Activated CD4-positive, alpha-beta memory T cell treated with anti-CD3 and anti-CD28 coated beads, Interleukin-2, amount 10 ng/mL, durations not matched to agents 7 days and 5 days (primary cell): ENCODE results near the gene ADAM12. TPM values are rescaled to one million over a fixed set of nuclear protein-coding genes. Genes with fewer than 3 reads are reported as not detected.

ENCODE experiments used
- CTCF ChIA-PET: fragments of 350-600 bp; sonication (Branson Sonifier 250); formaldehyde crosslinking; loops from one replicate; lab custom pipeline; 2021; ENCODE audit warnings: antibody characterized with exemption, inconsistent platforms; lab: Charles Lee
- POLR2A ChIA-PET: fragments of 350-600 bp; sonication (Branson Sonifier 250); formaldehyde crosslinking; loops from one replicate; lab custom pipeline; 2021; ENCODE audit warnings: antibody characterized with exemption; lab: Charles Lee
- DNase-seq: peaks from one replicate; pipeline ENCODE4 v3.0.0-alpha.2; 2020
- H3K27ac Mint-ChIP-seq: one replicate; pipeline ENCODE4 v1.8.0; 2021; ENCODE audit warnings: mild to moderate bottlenecking, mixed read lengths
- H3K27me3 Mint-ChIP-seq: one replicate; pipeline ENCODE4 v1.8.0; 2021; ENCODE audit warnings: mixed read lengths
- H3K36me3 Mint-ChIP-seq: one replicate; pipeline ENCODE4 v1.8.0; 2021; ENCODE audit warnings: low read depth, mixed read lengths
- H3K4me1 Mint-ChIP-seq: one replicate; pipeline ENCODE4 v1.8.0; 2021; ENCODE audit warnings: mixed read lengths
- H3K4me3 Mint-ChIP-seq: one replicate; pipeline ENCODE4 v1.8.0; 2021; ENCODE audit warnings: mild to moderate bottlenecking, mixed read lengths
- H3K9me3 Mint-ChIP-seq: one replicate; pipeline ENCODE4 v1.8.0; 2021; ENCODE audit warnings: mixed read lengths
- total RNA-seq, 2 experiments: library from RNA; stranded (reverse); gene quantifications; one replicate each; pipeline ENCODE4 v1.2.3, GENCODE V29; 2021

The ADAM12 gene
- total RNA-seq, 2 experiments from 2014 or later = 1.2 to 1.3 TPM

GRCh38 chr10:126421756-126422256 lies 33.5 kb upstream of the ADAM12 start:
- DNase-seq = no peak
- no peak overlapping the region for H3K27ac Mint-ChIP-seq
- peaks cover 8% of the 10 kb centered on the region for H3K9me3 Mint-ChIP-seq
- H3K4me3 Mint-ChIP-seq = no peak overlapping the region
- no peaks in the 10 kb centered on the region for H3K36me3 Mint-ChIP-seq
- no peaks in the 10 kb centered on the region for H3K27me3 Mint-ChIP-seq
- POLR2A ChIA-PET = no interaction called here
- CTCF ChIA-PET = no interaction called here
- H3K4me1 Mint-ChIP-seq = peaks cover 1% of the 10 kb centered on the region

- ChIA-PET CTCF (no interaction called here), POLR2A (no interaction called here)
- Mint-ChIP-seq H3K4me3 (no peak overlapping the region), H3K9me3 (peaks cover 16% of the 10 kb centered on the region), H3K27me3 (no peaks in the 10 kb centered on the region), H3K27ac (no peak overlapping the region), H3K36me3 (no peaks in the 10 kb centered on the region), H3K4me1 (peaks cover 1% of the 10 kb centered on the region)
- DNase-seq = no peak
Measured at GRCh38 chr10:126420567-126421300, 32.5 kb upstream of the ADAM12 start.

DNA sequence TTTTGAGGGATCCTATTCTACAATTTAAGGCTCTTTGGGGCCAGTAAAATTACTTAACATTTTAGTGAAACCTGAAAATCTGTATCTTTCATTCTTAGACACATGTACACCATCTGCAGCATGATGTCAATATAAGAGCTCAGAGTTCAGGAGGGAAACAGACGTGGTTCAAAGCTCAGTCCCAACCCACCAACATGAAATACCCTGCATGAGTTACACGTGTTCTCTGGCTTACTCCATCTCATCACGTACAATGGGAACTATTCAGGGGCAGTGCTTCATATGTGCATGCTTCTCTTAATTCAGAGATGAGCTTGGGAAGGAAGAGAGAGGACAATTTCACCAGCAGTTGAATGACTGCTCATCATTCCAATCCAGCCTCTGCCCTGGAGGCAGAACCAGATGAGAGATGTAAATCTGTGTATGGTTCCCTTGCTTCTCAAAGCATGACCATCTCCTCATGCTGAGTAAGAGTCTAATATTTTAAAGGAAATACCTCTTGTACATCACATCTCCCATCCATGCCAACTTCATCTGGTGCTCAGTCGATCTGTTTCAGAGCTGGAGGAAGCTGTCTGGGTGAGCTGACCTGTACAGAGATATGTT lies 29.0 kb upstream of the ADAM12 start:
- peaks cover 17% of the 10 kb centered on the region for H3K9me3 Mint-ChIP-seq
- DNase-seq = no peak
- ChIA-PET POLR2A (no interaction called here), CTCF (no interaction called here)
- peaks cover 1% of the 10 kb centered on the region for H3K4me1 Mint-ChIP-seq
- H3K27me3 Mint-ChIP-seq = no peaks in the 10 kb centered on the region
- H3K4me3 Mint-ChIP-seq = no peak overlapping the region
- H3K27ac Mint-ChIP-seq = no peak overlapping the region
- no peaks in the 10 kb centered on the region for H3K36me3 Mint-ChIP-seq

DNA sequence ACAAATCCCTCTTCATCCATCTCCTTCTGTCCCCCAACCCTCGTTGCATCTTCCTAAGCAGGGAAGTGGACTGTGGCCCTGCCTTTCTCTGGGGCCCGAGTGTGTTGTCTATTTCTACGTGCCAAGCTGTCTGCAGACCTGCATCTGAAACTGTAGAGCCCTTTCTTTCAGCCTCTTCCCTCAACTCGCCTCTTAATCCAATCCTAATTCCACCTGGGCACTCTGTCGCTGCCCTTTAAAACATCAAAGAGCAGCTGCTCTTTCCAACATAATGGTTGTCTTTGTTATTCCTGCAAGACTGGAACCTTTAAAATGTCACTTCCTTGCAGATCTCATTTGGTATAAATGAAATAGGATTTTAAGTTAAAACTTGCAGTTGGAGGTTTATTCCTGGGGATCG lies 21.5 kb upstream of the ADAM12 start:
- no peak for DNase-seq
- Mint-ChIP-seq H3K4me1 (no peaks in the 10 kb centered on the region), H3K27me3 (no peaks in the 10 kb centered on the region), H3K27ac (no peak overlapping the region), H3K9me3 (peaks cover 3% of the 10 kb centered on the region), H3K36me3 (no peaks in the 10 kb centered on the region), H3K4me3 (no peak overlapping the region)
- ChIA-PET CTCF (no interaction called here), POLR2A (no interaction called here)

DNA sequence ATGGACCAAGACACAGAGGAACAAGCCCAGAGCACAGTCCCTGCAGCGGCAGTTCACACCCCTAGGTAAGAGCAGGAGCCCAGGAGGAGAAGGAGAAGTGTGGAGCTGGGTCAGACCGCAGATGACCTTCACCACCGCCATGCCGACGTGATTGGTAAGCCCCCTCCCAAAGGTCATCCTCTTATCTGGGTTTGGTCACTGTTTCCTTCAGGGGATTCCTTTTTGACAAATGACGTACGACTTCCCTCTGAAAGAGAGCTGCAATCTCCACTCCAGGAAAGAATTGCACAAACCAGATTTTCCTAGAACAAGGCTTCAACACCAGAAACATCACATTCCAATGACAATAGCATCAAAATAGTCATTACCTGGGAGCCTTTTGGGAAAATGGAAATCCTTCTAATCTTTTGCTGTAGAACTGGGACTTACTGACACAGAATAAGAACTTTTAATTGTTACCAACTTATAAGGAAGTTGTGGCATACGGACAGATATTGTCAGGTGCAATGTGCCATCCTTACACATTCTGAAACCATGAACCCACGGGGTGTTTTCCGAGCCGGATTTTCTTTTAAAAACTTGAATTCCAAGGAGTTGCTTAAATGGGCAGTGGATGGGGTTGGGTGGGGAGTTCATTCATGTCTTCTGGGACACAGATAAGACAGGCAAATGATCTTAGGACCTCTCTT lies 20.8 kb upstream of the ADAM12 start:
- no peak for DNase-seq
- ChIA-PET POLR2A (no interaction called here), CTCF (no interaction called here)
- no peaks in the 10 kb centered on the region for H3K36me3 Mint-ChIP-seq
- H3K9me3 Mint-ChIP-seq = no peaks in the 10 kb centered on the region
- H3K4me3 Mint-ChIP-seq = no peak overlapping the region
- H3K27me3 Mint-ChIP-seq = no peaks in the 10 kb centered on the region
- H3K27ac Mint-ChIP-seq = no peak overlapping the region
- no peaks in the 10 kb centered on the region for H3K4me1 Mint-ChIP-seq

DNA sequence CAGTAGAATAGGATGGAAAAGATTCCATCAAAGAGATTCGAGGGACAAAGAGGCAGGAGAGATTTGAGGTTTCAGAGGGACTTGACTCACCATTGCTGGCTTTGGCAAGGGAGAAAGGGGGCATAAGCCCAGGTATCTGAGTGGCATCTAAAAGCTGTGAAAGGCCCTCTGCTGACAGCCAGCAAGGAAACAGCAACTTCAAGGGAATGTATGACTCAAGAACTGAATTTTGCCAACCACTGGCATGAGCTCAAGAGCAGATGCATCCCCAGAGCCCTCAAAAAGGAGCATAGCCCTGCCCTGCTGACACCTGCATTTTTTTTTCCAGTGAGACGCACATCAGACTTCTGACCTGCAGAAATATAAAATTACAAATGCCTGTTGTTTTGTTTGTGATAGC lies 19.6 kb upstream of the ADAM12 start:
- H3K4me1 Mint-ChIP-seq = no peaks in the 10 kb centered on the region
- no peak overlapping the region for H3K27ac Mint-ChIP-seq
- H3K27me3 Mint-ChIP-seq = no peaks in the 10 kb centered on the region
- no peaks in the 10 kb centered on the region for H3K36me3 Mint-ChIP-seq
- H3K4me3 Mint-ChIP-seq = no peak overlapping the region
- no peaks in the 10 kb centered on the region for H3K9me3 Mint-ChIP-seq
- no peak for DNase-seq
- CTCF ChIA-PET = no interaction called here
- POLR2A ChIA-PET = no interaction called here

DNA sequence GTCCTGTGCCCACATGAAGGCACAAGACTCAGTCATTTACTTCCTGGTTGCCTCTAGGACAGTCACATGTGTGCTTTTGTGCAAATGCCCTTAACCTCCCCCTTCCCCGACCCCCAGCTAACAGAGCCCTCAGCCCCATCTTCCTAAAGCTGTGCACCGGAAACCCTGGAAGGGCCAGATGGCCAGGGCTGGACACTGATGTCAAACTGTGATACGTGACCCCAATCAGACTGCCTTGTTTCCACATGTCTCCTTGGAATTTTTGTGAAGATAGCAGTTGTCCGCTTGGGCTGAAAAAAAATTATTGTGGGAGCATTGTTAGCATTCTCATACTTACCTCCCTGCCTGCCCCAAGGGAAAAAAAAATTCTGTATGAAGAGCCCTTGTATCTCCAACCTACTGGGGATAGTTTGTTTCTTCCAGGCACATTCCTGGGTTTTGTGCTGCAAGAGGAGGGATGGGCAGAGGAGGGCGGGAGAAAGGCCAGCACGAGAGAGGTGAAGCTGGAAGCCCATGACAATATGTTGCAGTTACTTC lies 17.0 kb upstream of the ADAM12 start:
- ChIA-PET CTCF (no interaction called here), POLR2A (no interaction called here)
- Mint-ChIP-seq H3K36me3 (no peaks in the 10 kb centered on the region), H3K4me3 (no peak overlapping the region), H3K4me1 (no peaks in the 10 kb centered on the region), H3K9me3 (peaks cover 3% of the 10 kb centered on the region), H3K27me3 (no peaks in the 10 kb centered on the region), H3K27ac (no peak overlapping the region)
- DNase-seq = no peak

GRCh38 chr10:126402721-126403695 lies 14.7 kb upstream of the ADAM12 start:
- no peak overlapping the region for H3K4me3 Mint-ChIP-seq
- H3K9me3 Mint-ChIP-seq = peaks cover 3% of the 10 kb centered on the region
- ChIA-PET POLR2A (no interaction called here), CTCF (no interaction called here)
- no peak for DNase-seq
- no peaks in the 10 kb centered on the region for H3K36me3 Mint-ChIP-seq
- no peak overlapping the region for H3K27ac Mint-ChIP-seq
- peaks cover 1% of the 10 kb centered on the region for H3K4me1 Mint-ChIP-seq
- H3K27me3 Mint-ChIP-seq = no peaks in the 10 kb centered on the region

- no peak overlapping the region for H3K4me3 Mint-ChIP-seq
- H3K27me3 Mint-ChIP-seq = no peaks in the 10 kb centered on the region
- H3K4me1 Mint-ChIP-seq = peaks cover 1% of the 10 kb centered on the region
- H3K27ac Mint-ChIP-seq = no peak overlapping the region
- POLR2A ChIA-PET = no interaction called here
- DNase-seq = no peak
- CTCF ChIA-PET = no interaction called here
- H3K9me3 Mint-ChIP-seq = peaks cover 10% of the 10 kb centered on the region
- H3K36me3 Mint-ChIP-seq = no peaks in the 10 kb centered on the region
Measured at GRCh38 chr10:126400641-126401040, 12.4 kb upstream of the ADAM12 start.

- no peak overlapping the region for H3K4me3 Mint-ChIP-seq
- DNase-seq = no peak
- ChIA-PET CTCF (no interaction called here), POLR2A (no interaction called here)
- no peak overlapping the region for H3K27ac Mint-ChIP-seq
- H3K36me3 Mint-ChIP-seq = no peaks in the 10 kb centered on the region
- H3K9me3 Mint-ChIP-seq = peaks cover 13% of the 10 kb centered on the region
- peaks cover 1% of the 10 kb centered on the region for H3K4me1 Mint-ChIP-seq
- H3K27me3 Mint-ChIP-seq = no peaks in the 10 kb centered on the region
Measured at GRCh38 chr10:126398924-126399323, 10.6 kb upstream of the ADAM12 start.

DNA sequence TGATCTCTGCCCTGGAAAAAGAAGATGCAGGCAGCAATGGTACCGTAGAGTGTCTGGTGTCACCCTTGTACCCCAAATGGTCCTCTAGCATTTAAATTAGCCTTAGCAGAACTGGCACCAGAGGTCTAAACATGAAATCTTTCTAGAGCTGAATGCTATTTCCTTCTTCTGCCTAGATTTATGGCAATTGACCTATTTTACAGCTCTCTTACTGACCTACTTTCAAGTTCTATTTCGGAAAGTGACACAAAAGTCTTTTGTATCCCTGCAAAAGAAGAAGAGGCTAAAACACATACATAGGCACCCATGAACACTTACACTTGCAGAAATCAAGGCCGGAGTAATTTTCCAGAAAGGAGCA lies 10.1 kb upstream of the ADAM12 start:
- Mint-ChIP-seq H3K4me1 (peaks cover 1% of the 10 kb centered on the region), H3K27ac (no peak overlapping the region), H3K36me3 (no peaks in the 10 kb centered on the region), H3K4me3 (no peak overlapping the region), H3K9me3 (peaks cover 16% of the 10 kb centered on the region), H3K27me3 (no peaks in the 10 kb centered on the region)
- CTCF ChIA-PET = interaction anchor here (0.7 kb wide), 1 partner anchor 20 kb away, joined by 3 read pairs; no protein-coding TSS in a partner anchor
- POLR2A ChIA-PET = no interaction called here
- DNase-seq = no peak

GRCh38 chr10:126397640-126398382 lies 9.5 kb upstream of the ADAM12 start:
- Mint-ChIP-seq H3K4me3 (no peak overlapping the region), H3K9me3 (peaks cover 16% of the 10 kb centered on the region), H3K27me3 (no peaks in the 10 kb centered on the region), H3K36me3 (no peaks in the 10 kb centered on the region), H3K27ac (no peak overlapping the region), H3K4me1 (peaks cover 1% of the 10 kb centered on the region)
- CTCF ChIA-PET = interaction anchor here (0.7 kb wide), 1 partner anchor 20 kb away, joined by 3 read pairs; no protein-coding TSS in a partner anchor
- DNase-seq = no peak
- POLR2A ChIA-PET = no interaction called here
